C4-2B (cell line): ENCODE data around the gene SPECC1.

ENCODE experiments used
- H3K27ac ChIP-seq: fragments of 450-650 bp; 2 replicates; pipeline ENCODE4 v1.5.1; 2017
- CTCF ChIP-seq: fragments of 450-650 bp; conservative IDR thresholded peaks from 2 replicates; pipeline ENCODE4 v1.5.1; 2017; ENCODE audit warnings: mild to moderate bottlenecking
- ZFX ChIP-seq: fragments of 450-650 bp; IDR thresholded peaks from 2 replicates; pipeline ENCODE4 v1.6.1; 2017

The SPECC1 gene

GRCh38 chr17:20084621-20085282, 75.6 kb downstream of the SPECC1 start:
- no peak overlapping the region for H3K27ac ChIP-seq
- TF ChIP-seq ZFX (no peak), CTCF (no peak)

- no peak overlapping the region for H3K27ac ChIP-seq
- no peak for TF ChIP-seq CTCF
- no peak for TF ChIP-seq ZFX
Measured at GRCh38 chr17:20085283-20085845, 76.2 kb downstream of the SPECC1 start.

GRCh38 chr17:20086416-20087076, 77.4 kb downstream of the SPECC1 start:
- no peak overlapping the region for H3K27ac ChIP-seq
- no peak for TF ChIP-seq ZFX
- no peak for TF ChIP-seq CTCF

- H3K27ac ChIP-seq: no peak overlapping the region
- TF ChIP-seq ZFX (no peak), CTCF (no peak)
Measured at GRCh38 chr17:20087538-20088250, 78.5 kb downstream of the SPECC1 start.

GRCh38 chr17:20089756-20090547, 80.8 kb downstream of the SPECC1 start:
- no peak for TF ChIP-seq ZFX
- no peak for TF ChIP-seq CTCF
- H3K27ac ChIP-seq: no peak overlapping the region

- TF ChIP-seq ZFX (no peak), CTCF (no peak)
- no peak overlapping the region for H3K27ac ChIP-seq
Measured at GRCh38 chr17:20091174-20092029, 82.2 kb downstream of the SPECC1 start.
